Endothelial cell of umbilical vein (primary cell): ENCODE results near the gene EFNB1. TPM values are rescaled to one million over a fixed set of nuclear protein-coding genes. Genes with fewer than 3 reads are reported as not detected.

Experiments
- BruUV-seq: library from RNA; stranded (reverse); fragments of 400-500 nt; replicated peaks from 2 replicates; lab custom pipeline; 2021; lab: Mats Ljungman, UMichigan
- CTCF ChIA-PET: fragments of 300-600, 350-600 bp; sonication (Branson Sonifier 250); formaldehyde crosslinking; loops from one replicate; lab custom pipeline; 2021; ENCODE audit warnings: antibody characterized with exemption, inconsistent platforms; lab: Charles Lee
- POLR2A ChIA-PET: fragments of 300-600, 350-600 bp; sonication (Branson Sonifier 250); formaldehyde crosslinking; loops from one replicate; lab custom pipeline; 2021; ENCODE audit warnings: antibody characterized with exemption, inconsistent platforms; lab: Charles Lee
- DNase-seq: peaks from one replicate; pipeline ENCODE4 v3.0.0-alpha.2; 2011; ENCODE audit warnings: low read depth, low spot score
- FAIRE-seq: peaks from 2 replicates; lab custom pipeline; 2011; peaks lifted over from hg19 to GRCh38; lab: Jason Lieb, UNC
- H2AFZ ChIP-seq: 2 replicates; pipeline ENCODE4 v1.6.0; 2012; ENCODE audit warnings: low read depth, low read length, control low read depth, inconsistent platforms
- H3K27ac ChIP-seq: 2 replicates; pipeline ENCODE4 v1.5.1; 2011; ENCODE audit warnings: low read depth, mild to moderate bottlenecking, control low read depth, low read length, moderate library complexity; ENCODE audit not compliant: insufficient read depth
- H3K27me3 ChIP-seq, 2 experiments: 2 replicates each; pipeline versions ENCODE4 v1.6.0 to v1.6.1; 2011; ENCODE audit warnings: low read length in 2 of 2, mixed read lengths in 1 of 2; ENCODE audit not compliant: control insufficient read depth in 2 of 2, insufficient read depth in 2 of 2
- H3K36me3 ChIP-seq, 2 experiments: 2 replicates in 1 of 2; 3 replicates in 1 of 2; pipeline ENCODE4 v1.5.1; 2011; ENCODE audit warnings: low read length in 2 of 2, mild to moderate bottlenecking in 1 of 2, moderate library complexity in 1 of 2; ENCODE audit not compliant: control insufficient read depth in 2 of 2, insufficient read depth in 2 of 2; ENCODE audit errors: extremely low read depth in 1 of 2
- H3K4me1 ChIP-seq: 3 replicates; pipeline ENCODE4 v1.5.1; 2011; ENCODE audit warnings: mild to moderate bottlenecking, low read length; ENCODE audit not compliant: control insufficient read depth, insufficient read depth; ENCODE audit errors: extremely low read depth
- H3K4me2 ChIP-seq: 2 replicates; pipeline ENCODE4 v1.6.1; 2011; ENCODE audit warnings: low read length, control low read depth, mixed read lengths; ENCODE audit not compliant: insufficient read depth
- H3K4me3 ChIP-seq, 3 experiments: fragments of 200-600 bp in 1 of 3; sonication (generic), shearing (Covaris generic) in 1 of 3; replicated peaks in 1 of 3; 2 replicates each; pipeline ENCODE4 v1.5.1; 2011 to 2016; ENCODE audit warnings: control low read depth in 3 of 3, low read length in 3 of 3, mild to moderate bottlenecking in 2 of 3, inconsistent platforms in 1 of 3, low read depth in 1 of 3, moderate library complexity in 1 of 3; ENCODE audit not compliant: insufficient read depth in 1 of 3
- H3K79me2 ChIP-seq: 2 replicates; pipeline ENCODE4 v1.6.0; 2012; ENCODE audit warnings: low read length, inconsistent platforms; ENCODE audit not compliant: control insufficient read depth, insufficient read depth
- H3K9ac ChIP-seq: replicated peaks from 2 replicates; pipeline ENCODE3; 2011; ENCODE audit warnings: low read length, control low read depth; ENCODE audit not compliant: insufficient read depth; ENCODE audit errors: extremely low read depth
- H3K9me1 ChIP-seq: replicated peaks from 3 replicates; pipeline ENCODE4 v1.6.0; 2011; ENCODE audit warnings: mild to moderate bottlenecking, low read length; ENCODE audit not compliant: control insufficient read depth, insufficient read depth; ENCODE audit errors: extremely low read depth
- H3K9me3 ChIP-seq: replicated peaks from 2 replicates; pipeline ENCODE4 v1.5.1; 2012; ENCODE audit warnings: low read length, inconsistent platforms; ENCODE audit not compliant: control insufficient read depth, insufficient read depth
- H4K20me1 ChIP-seq: replicated peaks from 2 replicates; pipeline ENCODE3; 2011; ENCODE audit warnings: mild to moderate bottlenecking, low read length; ENCODE audit not compliant: control insufficient read depth, insufficient read depth; ENCODE audit errors: extremely low read depth
- CTCF ChIP-seq, 2 donors: IDR thresholded peaks; 1 replicate in 1 of 2; 2 replicates in 1 of 2; pipeline ENCODE4 v1.5.1; 2011; ENCODE audit warnings: low read length in 2 of 2, mild to moderate bottlenecking in 2 of 2, moderate library complexity in 2 of 2, control low read depth in 1 of 2, inconsistent platforms in 1 of 2, low read depth in 1 of 2; ENCODE audit not compliant: insufficient read depth in 1 of 2; ENCODE audit errors: extremely low read depth in 1 of 2
- FOS ChIP-seq: IDR thresholded peaks from 2 replicates; pipeline ENCODE4 v1.6.1; 2011; ENCODE audit warnings: mild to moderate bottlenecking, low read length, moderate library complexity, borderline replicate concordance; ENCODE audit not compliant: insufficient read depth
- GATA2 ChIP-seq: IDR thresholded peaks from 2 replicates; pipeline ENCODE4 v1.7.0; 2011; ENCODE audit warnings: low read depth, mild to moderate bottlenecking, moderate library complexity, mixed read lengths, low read length; ENCODE audit not compliant: insufficient read length, insufficient read depth
- JUN ChIP-seq: IDR thresholded peaks from 2 replicates; pipeline ENCODE4 v1.6.1; 2011; ENCODE audit warnings: borderline replicate concordance, low read depth; ENCODE audit not compliant: insufficient read length, insufficient read depth
- MAX ChIP-seq: IDR thresholded peaks from 2 replicates; pipeline ENCODE4 v1.6.1; 2011; ENCODE audit not compliant: insufficient read depth, insufficient read length
- MYC ChIP-seq: IDR thresholded peaks from one replicate; pipeline ENCODE4 v1.6.1; 2011; ENCODE audit warnings: mild to moderate bottlenecking, low read depth, low read length
- POLR2A ChIP-seq: IDR thresholded peaks from 2 replicates; pipeline ENCODE4 v1.6.1; 2012; ENCODE audit warnings: low read depth, mild to moderate bottlenecking, control low read depth, low read length
- POLR2AphosphoS5 ChIP-seq: IDR thresholded peaks from 2 replicates; pipeline ENCODE4 v1.6.1; 2012; ENCODE audit warnings: low read depth, mild to moderate bottlenecking, control low read depth, low read length, moderate library complexity; ENCODE audit not compliant: insufficient read depth
- dilution Hi-C: fragments of 300-500 bp; cut with MboI; formaldehyde crosslinking; loops from one replicate; pipeline ENCODE4 v1.15.0; 2019; ENCODE audit warnings: low sequenced_read_pairs; ENCODE audit not compliant: extremely low pct_ligation_motif_present
- intact Hi-C: fragments of 100-400 bp; cut with micrococcal nuclease; formaldehyde crosslinking; loops from one replicate; pipeline ENCODE4 v1.10.0; 2022
- polyA plus RNA-seq, 4 experiments: library from polyadenylated mRNA; depleted of rRNA in 3 of 4; stranded (reverse) in 3 of 4; unstranded in 1 of 4; fragments of >200 nt; gene quantifications; 2 replicates each; pipeline versions ENCODE4 v1.2.1 to v1.2.3, GENCODE V29; 2011 to 2012; ENCODE audit warnings: missing spikeins in 1 of 4
- total RNA-seq: library from RNA; stranded (reverse); gene quantifications from 2 replicates; pipeline ENCODE4 v1.2.3, GENCODE V29; 2021

The EFNB1 gene
- total and polyA plus RNA-seq, 2 donors (not counting 3 experiments of a cell fraction or from before 2014, with no cell fraction given), result 7.8 to 13.3 TPM

GRCh38 chrX:68868902-68869800, 40.3 kb downstream of the EFNB1 start:
- Histone ChIP-seq H3K36me3 (no peaks in the 10 kb centered on the region), H3K9me1 (no peaks in the 10 kb centered on the region), H3K27me3 (no peaks in the 10 kb centered on the region), H3K27ac (no peak overlapping the region), H3K4me2 (no peak overlapping the region), H3K79me2 (no peaks in the 10 kb centered on the region), H4K20me1 (no peaks in the 10 kb centered on the region), H3K9ac (no peak overlapping the region), H3K4me1 (no peaks in the 10 kb centered on the region), H3K4me3 (no peak overlapping the region), H2AFZ (no peak overlapping the region), H3K9me3 (no peaks in the 10 kb centered on the region)
- DNase-seq, result no peak
- TF ChIP-seq GATA2 (no peak), FOS (no peak), POLR2A (no peak), JUN (no peak), CTCF (IDR thresholded peaks at IDR 0.05; ENCODE audit: extremely low read depth in 1 of 2, insufficient read depth in 1 of 2, low read depth in 1 of 2, low read length in 2 of 2) (no peak), POLR2AphosphoS5 (no peak), MYC (no peak), MAX (no peak)
- dilution Hi-C loops (no loop called here), intact Hi-C loops (no loop called here)
- FAIRE-seq, result no peak
- POLR2A ChIA-PET, result no interaction called here
- no TSS peak for BruUV-seq
- CTCF ChIA-PET, result interaction anchor here (1.0 kb wide), 1 partner anchor 47 kb away, joined by 3 read pairs; no protein-coding TSS in a partner anchor
